GM12874 (cell line): ENCODE results near the gene CDH24.

Experiments
- TF ChIP-seq, protein P1 (sequence below): IDR thresholded peaks from 2 replicates; pipeline ENCODE4 v1.5.1; 2011; ENCODE audit warnings: low read depth, mild to moderate bottlenecking, control low read depth, low read length, moderate library complexity; ENCODE audit not compliant: insufficient read depth

The CDH24 gene

DNA sequence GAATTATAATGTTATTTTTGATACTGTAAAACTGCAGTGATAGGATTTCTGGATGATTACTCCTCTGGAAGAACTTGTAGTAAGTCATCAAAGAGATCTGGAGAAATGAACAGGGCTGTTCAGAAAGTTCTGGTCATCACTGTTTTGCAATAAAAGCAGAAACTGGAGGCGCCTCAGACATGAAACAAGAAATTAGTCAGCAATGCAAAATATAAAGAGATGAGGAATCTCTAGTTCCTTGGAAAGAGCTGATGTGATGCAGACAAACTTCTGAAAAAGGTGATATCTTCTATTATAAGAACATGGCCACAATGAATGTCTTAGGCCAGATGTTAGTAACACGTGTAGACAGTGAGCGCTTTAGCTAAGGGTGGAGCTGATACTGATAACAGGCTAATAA is 28.1 kb upstream of the CDH24 start:
- TF ChIP-seq, protein P1, sequence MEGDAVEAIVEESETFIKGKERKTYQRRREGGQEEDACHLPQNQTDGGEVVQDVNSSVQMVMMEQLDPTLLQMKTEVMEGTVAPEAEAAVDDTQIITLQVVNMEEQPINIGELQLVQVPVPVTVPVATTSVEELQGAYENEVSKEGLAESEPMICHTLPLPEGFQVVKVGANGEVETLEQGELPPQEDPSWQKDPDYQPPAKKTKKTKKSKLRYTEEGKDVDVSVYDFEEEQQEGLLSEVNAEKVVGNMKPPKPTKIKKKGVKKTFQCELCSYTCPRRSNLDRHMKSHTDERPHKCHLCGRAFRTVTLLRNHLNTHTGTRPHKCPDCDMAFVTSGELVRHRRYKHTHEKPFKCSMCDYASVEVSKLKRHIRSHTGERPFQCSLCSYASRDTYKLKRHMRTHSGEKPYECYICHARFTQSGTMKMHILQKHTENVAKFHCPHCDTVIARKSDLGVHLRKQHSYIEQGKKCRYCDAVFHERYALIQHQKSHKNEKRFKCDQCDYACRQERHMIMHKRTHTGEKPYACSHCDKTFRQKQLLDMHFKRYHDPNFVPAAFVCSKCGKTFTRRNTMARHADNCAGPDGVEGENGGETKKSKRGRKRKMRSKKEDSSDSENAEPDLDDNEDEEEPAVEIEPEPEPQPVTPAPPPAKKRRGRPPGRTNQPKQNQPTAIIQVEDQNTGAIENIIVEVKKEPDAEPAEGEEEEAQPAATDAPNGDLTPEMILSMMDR: no peak

DNA sequence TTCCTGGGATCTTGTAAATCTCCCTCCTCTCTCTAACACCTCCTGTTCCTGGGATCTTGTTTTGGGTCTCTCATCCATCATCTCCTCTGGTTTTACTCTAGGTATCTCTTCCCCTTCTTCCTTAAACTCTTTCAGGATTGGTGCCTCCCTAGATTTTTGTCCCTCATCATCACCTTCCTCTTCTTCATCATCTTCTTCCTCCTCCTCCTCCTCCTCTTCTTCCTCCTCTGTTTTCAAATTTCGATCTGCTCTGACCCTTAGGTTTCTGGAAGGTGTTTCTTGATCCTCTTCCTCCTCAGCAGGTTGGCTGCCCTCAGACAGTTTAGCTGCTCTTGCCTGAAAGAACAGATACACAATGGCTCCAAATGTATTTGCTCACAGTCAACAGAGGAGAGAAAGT is 23.2 kb upstream of the CDH24 start:
- TF ChIP-seq, protein P1: no peak

- TF ChIP-seq, protein P1: no peak
These were observed 22.4 kb upstream of the CDH24 start for GRCh38 chr14:23079716-23080115.

- TF ChIP-seq, protein P1: no peak
These were observed 21.4 kb upstream of the CDH24 start for GRCh38 chr14:23078692-23079116.

- TF ChIP-seq, protein P1: no peak
These were observed 20.6 kb upstream of the CDH24 start for GRCh38 chr14:23077962-23078361.

DNA sequence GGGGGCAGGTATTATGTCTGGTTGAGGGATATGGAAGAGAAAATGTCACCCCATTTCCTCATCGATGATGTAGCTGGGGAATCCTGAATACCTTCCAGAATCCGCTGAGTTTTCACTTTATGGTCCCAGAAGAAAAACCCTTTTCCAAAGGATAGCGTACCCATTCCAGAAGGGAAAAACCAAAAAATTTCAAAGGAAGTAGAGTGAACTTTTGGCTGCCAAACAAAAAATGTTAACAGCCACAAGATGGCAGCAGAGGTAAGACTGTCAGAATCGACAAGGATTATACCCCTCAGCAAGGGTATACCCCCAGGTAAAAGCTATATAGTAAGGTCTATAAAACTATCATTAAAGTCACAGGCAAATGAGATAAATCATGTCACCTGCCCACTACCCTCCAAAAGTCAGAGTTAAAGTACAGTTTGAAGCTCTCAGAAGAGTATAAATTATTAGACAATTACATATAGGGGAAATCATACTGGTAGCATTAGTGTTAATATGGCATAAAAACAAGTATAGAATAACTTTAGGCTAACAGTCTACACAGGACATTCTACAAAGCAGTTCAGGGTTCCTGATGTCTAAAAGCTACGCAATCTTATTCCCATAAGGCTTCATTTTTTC is 19.6 kb upstream of the CDH24 start:
- TF ChIP-seq, protein P1: peak; percentile 50

DNA sequence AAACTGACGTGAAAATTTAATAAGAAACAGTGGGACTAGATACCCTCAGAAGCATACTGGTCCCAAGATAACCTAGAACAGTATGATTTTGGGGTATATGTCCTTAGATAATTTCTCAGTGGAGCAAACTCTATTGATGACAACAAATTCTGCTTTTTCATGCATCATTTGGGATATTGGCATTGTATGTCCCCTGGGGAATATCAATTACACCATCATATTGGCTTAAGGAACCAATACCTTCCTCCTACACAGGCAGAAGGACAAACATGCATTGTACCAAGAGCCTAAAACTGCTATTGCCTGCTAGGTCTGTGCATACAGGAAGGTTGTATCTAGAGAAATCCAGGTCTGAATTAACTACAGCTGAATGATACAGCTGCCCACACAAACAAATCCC is 17.6 kb upstream of the CDH24 start:
- TF ChIP-seq, protein P1: no peak
